CD1c-positive myeloid dendritic cell (primary cell): ENCODE measurements around the gene PRSS27.
"Not testable (repeated sequence)": the region's sequence is repeated elsewhere in the genome, so short reads cannot be mapped to it uniquely, and the experiment has no call there.

Source experiments
- DNase-seq: peaks from one replicate; pipeline ENCODE4 v3.0.0-alpha.2; 2016; ENCODE audit errors: extremely low spot score

Gene PRSS27

DNA sequence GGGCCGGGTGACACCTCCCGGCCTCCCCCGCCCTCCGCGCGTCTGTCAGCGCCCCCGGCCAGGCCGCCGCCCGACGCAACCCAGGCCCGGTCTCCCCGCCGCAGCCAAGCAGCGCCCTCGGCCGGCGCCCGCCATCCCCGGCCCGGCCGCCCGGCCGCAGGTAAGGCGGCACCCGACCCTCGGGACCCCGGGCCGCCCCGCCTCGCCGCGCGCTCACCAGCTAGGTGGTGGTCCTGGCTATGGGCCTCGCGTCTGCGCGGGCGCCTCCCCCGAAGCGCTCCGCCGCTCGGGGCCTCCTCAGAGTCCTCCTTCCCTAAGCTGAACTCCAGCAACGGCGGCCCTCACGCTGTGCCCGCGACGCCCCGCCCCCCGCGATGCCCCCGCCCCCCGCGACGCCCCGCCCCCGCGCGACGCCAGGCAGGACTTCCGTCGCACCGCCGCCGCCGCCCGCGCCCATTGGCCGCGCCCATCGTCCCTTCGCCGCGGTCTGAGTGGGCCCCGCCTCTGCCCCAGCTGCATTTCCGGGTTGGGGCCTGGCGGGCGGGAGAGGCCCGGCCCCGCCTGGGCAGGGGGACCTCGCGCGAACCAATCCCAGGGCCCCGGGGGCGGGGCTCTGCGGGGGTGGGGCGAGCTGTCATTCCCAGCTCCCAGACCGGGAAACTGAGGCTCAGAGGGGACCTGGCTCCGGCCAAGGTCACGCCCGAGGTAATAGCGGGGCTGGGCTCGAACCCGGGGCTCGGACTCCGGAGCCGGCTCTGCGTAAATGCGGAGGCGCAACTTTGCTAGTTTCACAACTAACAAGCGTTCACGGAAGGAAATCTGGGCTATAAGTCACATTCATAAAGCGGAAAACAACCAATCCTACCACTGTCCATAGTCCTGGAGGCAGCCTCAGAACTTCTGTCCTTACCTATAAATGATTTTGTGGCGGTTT, 46.7 kb downstream of the PRSS27 start:
- DNase-seq: peak; percentile 98

DNA sequence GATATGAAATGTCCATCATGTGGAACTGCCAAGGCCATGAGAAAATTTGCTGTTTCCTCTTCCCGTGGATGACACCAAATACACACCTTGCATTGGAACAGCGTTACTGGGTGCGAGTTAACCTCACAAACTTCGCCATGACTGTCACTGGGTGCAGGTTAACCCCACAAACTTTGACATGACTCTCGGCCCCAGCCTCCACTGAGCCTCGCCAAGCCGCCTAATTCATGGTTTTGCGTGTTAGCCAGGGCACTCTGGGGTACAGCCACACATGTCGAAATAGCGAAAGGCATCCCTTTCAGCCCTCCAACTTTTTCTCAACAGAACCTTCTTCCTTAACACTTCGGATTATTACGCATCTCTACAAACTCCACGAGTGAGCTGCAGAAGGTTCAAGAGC, 48.3 kb downstream of the PRSS27 start:
- DNase-seq: no peak

DNA sequence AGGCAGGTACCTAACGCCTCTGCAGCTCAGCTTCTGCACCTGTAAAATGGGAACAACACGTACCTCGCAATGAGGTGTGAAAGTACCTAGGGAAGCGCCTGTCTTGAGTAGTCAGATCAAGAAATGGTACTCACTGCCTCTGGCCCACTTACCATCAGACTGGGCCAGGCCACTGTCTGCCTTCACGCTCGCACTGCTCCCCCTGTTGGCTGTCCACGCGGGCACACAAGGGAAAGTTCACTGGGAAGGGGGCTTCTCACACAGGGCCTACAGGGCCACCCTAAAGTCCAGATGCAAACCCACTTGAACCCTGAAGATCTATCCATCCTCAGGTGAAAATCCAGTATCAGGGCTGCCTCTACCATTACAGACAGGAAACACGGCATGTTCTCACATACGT, 48.8 kb downstream of the PRSS27 start:
- not testable (repeated sequence) for DNase-seq

DNA sequence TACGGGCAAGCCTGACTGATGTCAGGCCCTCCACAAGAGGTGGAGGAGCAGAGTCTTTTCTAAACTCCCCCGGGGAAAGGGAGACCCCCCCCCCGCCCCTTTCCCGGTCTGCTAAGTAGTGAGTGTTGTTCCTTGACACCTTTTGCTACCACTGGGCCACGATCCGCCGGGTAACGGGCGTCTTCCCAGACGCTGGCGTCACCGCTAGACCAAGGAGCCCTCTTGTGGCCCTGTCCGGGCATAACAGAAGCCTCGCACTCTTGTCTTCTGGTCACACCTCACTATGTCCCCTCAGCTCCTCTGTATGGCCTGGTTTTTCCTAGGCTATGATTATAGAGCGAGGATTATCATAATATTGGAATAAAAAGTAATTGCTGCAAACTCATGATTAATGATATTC, 50.0 kb downstream of the PRSS27 start:
- DNase-seq: peak; percentile 55

DNA sequence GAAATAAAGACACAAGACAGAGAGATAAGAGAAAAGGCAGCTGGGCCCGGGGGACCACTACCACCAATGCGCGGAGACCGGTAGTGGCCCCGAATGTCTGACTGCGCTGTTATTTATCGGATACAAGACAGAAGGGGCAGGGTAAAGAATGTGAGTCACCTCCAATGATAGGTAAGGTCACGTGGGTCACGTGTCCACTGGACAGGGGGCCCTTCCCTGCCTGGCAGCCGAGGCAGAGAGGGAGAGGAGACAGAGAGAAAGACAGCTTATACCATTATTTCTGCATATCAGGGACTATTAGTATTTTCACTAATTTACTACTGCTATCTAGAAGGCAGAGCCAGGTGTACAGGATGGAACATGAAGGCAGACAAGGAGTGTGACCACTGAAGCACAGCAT, 50.4 kb downstream of the PRSS27 start:
- not testable (repeated sequence) for DNase-seq

DNA sequence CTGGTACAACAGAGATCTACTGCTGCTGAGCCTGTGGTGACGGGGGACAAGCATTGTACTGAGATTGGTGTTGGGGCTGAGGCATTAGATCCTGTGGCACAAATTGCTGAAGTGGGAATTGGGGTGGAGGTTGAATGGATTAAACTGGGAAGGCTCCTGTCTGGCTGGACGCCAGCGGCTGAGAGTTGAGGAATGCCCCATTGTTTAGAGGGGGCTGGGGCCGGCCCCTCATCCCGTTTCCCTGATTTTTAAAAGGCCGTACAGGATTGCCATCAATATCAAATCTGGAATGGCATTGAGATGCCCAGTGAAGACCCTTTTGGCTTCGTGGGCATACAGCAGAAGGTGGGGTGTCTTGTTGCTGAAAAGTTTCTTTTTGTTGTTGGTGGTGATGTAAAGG, 53.4 kb downstream of the PRSS27 start:
- DNase-seq: not testable (repeated sequence)

DNA sequence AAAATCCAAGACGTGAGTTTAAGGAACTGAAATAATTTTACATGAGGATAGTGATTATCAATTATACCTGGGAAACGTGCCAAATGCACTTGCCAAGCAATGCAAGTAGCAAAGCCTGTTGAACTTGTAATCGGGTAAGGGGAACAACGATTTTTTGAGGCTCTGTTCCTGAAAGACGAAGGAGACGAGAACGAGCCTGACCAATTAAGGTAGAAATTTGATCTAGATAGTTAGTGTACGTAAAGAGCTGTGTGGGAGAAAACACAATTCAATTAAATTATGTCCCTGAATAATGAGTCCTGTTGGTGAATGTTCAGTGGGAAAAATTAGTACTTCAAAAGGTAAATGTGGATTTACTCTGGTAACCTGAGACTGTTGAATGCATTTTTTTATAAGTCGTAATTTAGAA, 55.4 kb downstream of the PRSS27 start:
- DNase-seq: peak; percentile 14

DNA sequence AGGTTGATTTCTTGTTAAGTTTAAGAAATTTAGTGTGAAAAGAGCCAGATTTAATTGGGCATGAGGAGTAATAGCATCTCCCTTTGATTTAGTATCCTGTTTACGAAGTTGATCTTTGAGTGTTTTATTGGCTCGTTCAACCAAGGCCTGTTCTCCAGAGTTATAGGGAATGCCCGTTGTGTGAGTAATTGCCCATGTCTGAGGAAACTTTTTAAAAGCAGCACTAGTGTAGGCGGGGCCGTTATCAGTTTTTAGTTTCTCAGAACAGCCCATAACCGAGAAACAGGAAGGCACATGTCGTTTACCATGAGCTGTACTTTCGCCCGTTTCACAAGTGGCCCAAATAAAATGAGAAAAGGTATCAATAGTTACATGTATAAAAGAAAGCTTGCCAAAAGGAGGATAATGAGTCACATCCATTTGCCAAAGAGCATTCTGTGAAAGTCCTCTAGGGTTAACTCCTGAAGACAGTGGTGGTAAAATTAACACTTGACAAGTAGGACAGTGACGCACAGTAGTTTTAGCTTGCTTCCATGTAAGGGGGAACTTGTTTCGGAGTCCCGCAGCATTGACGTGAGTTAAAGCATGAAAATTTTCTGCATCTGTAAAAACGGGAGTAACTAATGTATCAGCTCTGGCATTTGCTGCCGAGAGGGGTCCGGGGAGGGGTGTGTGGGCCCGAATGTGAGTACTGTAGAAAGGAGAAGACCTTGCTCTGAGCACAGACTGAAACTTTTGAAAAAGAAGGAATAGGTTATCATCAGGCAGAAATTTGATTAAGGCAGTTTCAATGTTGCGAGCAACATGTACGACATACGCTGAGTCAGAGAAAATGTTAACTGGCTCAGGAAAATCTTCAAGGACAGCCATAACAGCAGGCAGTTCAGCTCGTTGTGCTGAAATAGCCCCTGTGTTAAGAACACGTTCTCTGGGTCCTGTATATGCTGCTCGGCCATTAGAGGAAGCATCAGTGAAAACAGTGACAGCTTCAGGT, 56.2 kb downstream of the PRSS27 start:
- peak; percentile 74 for DNase-seq
